ENCODE results near the gene HSF2BP.
"Not testable (repeated sequence)": the region's sequence is repeated elsewhere in the genome, so short reads cannot be mapped to it uniquely, and the experiment has no call there.

Gene HSF2BP

DNA sequence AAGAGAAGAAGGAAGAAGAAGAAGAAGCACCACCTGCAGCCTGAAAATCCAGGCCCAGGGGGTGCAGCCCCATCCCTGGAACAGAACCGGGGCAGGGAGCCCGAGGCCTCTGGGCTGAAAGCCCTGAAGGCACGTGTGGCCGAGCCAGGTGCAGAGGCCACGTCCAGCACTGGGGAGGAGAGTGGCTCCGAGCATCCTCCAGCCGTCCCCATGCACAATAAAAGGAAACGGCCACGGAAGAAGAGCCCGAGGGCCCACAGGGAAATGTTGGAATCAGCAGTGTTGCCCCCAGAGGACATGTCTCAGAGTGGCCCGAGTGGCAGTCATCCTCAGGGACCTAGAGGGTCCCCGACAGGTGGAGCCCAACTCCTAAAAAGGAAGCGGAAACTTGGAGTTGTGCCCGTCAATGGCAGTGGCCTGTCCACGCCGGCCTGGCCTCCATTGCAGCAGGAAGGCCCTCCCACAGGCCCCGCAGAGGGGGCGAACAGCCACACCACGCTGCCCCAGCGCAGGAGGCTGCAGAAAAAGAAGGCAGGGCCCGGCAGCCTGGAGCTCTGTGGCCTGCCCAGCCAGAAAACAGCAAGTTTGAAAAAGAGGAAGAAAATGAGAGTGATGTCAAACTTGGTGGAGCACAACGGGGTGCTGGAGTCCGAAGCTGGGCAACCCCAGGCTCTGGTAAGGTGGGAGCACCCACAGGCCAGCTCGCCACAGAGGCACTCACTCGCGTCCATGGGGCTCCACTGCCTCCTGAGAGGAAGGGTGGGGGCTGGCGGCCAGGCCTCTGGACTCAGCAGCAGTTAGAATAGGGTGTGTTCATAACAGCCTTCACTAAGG, 28.5 kb upstream of the HSF2BP start:
- FAIRE-seq, result no peak

DNA sequence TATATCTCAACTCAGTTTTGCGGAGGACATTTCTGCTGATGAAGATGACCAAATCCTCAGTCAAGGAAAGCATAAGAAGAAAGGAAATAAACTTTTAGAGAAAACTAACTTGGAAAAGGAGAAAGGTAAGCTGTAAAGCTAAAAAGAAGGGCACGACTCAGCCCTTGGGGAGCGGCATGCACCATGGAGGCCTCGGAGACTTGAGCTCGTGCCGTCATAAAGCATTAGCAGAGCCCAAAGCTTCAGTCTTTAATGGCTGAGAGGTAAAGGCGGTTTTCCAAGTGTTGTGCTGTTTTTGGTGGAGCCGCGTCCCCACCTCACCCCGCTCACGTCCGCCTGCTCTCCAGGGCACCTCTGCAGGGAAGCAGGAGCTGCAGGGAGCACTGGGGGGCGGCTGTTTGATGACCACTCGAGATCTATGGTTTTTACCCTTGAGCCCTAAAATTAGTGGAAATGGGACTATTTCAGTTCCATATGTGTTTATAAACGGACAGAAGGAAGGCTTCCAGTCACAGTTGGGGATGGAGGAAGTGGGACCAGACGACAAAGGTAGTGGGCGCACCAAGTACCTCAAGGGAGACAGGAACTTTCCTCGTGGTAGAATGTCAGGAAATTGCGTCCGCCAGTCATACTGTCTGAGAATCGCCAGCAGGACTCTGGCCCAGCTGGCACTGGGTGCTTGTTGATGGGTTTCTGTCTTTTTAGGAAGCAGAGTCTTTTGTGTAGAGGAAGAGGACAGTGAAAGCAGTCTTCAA, 27.7 kb upstream of the HSF2BP start:
- FAIRE-seq, result no peak

DNA sequence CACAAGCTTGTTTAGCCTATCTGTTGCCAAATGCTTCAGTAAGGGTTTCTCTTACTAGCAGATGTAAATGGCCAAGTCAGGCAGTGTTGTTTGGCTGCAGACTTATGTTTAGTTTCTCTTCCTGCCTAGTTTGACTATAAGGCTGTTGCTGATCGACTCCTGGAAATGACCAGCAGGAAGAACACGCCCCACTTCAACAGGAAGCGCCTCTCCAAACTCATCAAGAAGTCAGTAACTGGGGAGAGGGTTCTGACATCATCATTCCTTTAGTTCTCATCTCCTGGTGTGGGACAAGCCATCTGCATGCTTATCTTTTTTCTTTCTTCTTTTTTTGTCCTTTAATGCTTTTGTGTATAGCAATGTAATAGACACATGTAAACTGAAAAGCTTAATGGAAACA, 25.1 kb upstream of the HSF2BP start:
- FAIRE-seq, result no peak

DNA sequence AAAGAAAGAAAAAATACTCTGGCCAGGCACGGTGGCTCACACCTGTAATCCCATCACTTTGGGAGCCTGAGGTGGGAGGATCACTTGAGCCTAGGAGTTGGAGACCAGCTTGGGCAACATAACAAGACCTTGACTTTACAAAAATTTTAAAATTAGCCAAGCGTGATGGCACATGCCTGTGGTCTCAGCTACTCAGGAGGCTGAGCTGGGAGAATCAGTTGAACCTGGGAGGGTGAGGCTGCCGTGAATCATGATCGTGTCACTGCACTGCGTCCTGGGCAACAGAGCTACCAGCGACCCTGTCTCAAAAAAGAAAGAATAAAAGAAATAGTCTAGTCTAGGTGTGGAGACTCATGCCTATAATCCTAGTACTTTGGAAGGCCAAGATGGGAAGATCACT, 22.4 kb upstream of the HSF2BP start:
- FAIRE-seq, result no peak

DNA sequence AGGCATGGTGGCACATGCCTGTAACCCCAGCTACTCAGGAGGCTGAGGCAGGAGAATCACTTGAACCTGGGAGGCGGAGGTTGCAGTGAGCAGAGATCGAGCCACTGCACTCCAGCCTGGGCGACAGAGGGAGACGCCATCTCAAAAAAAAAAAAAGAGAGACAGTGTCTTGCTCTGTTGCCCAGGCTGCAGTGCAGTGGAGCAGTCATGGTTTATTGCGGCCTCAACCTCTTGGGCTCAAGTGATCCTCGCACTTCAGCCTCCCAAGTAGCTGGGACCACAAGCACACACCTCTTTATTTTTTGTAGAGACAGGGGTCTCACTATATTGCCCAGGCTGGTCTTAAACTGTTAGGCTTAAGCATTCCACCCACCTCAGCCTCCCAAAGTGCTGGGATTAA, 21.1 kb upstream of the HSF2BP start:
- FAIRE-seq, result not testable (repeated sequence)

DNA sequence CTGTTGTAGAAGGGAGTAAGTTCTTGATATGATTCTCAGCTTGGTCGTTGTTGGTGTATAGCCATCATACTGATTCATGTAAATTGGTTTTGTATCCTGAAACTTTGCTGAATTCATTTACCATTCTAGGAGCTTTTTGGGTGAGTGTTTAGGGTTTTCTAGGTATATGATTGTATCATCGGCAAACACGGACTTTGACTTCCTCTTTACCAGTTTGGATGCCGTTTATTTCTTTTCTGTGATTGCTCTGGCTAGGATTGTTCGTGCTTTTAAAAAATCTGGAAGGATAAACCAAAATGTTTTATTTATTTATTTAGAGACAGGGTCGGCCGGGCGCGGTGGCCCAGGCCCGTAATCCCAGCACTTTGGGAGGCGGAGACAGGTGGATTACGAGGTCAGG, 20.7 kb upstream of the HSF2BP start:
- no peak for FAIRE-seq

DNA sequence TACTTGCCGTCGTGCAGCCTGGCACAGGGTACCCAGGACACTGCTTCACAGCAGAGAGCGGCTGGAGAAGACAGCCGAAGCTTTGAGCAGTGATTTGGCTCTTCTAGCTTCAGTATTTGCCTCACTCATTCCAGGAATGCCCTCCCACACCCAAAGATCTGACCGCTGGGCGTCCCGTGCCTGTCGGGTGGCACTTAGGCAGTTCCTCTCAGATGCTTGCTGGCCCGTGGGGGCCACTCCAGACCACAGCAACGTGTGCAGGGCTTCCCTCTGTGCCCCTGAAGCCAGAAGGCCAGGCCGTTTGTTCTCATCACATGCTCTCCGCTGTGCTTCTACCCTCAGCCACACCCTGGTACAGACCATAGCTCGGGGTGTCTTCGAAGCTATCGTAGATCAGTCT, 17.1 kb upstream of the HSF2BP start:
- FAIRE-seq, result no peak

DNA sequence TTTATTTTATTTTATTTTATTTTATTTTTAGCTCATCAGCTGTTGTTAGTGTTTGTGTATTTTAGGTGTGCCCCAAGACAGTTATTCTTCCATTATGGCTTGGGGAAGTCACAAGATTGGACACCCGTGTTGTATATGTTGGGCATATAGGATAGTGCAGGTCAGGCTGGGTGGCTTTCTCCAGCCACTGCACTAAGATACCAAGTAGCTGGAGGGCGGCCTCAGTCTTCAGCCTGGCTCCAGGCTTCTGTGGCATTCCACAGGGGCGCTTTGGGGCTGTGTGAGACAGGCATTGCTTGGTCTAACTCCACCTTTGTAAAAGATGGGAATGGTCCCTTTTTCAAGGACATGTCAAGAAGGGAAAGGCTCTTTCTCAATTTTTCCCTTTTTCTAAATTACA, 16.6 kb upstream of the HSF2BP start:
- no peak for FAIRE-seq

DNA sequence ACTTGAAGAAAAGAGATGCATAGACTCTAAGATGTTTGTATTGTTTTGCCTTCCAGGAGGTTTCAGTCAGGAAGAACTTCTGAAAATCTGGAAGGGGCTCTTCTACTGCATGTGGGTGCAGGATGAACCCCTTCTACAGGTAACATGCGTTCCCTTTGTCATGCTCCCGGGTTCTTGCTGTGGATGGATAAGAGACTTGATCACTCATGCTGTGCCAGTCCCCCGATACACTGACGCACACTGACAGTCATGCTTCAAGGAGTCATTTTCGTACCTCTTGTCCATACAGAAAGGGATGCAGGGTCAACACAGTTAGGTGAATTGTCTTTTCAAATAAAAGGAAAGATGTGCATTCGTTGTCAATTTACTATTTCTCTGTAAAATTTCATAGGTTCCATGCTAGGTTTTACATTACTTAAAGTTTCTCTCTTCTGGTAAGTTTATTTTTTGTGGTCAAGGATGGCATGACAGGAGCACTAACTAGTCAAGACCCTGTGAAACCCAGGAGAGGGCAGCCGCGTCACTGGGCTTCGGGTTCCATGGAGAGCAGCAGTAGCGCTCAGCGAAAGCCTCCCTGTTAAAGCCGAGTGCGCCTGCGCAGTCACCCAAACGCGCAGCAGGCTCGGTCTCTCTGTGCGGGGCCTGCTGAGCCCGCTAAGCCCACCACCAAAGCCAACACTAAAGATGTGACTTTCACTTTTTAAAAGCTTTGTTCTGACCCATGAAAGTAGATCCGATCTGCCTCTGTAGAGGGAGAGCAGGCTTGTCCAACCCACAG, 10.7 kb upstream of the HSF2BP start:
- FAIRE-seq, result no peak

DNA sequence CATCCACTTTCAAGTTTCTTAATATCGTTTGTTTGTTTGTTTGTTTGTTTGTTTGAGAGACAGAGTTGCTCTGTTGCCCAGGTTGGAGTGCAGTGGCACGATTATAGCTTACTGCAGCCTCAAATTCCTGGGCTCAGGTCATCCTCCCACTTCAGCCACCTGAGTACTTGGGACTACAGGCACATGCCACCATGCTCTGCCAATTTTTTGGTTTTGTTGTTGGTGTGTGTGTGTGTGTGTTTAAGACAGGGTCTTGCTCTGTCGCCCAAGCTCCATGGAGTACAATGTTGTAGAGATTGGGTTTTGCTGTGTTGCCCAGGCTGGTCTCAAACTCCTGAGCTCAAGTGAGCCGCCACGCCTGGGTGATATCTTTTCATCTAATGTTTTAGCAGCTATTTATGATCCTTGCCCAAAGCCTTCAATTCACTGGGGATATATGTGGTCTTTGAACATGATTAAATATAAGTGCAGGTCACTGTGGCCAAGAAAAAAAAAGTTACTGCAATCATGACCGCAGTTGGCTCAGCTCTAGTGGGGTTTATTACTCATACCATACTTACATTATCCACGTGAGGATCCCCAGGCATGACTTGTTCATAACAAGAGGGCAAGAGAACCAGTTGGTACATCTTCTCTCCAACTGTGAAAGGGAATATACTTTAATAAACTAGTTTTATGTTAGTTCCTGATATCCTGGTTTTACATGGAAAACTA, 8.1 kb upstream of the HSF2BP start:
- FAIRE-seq, result no peak

DNA sequence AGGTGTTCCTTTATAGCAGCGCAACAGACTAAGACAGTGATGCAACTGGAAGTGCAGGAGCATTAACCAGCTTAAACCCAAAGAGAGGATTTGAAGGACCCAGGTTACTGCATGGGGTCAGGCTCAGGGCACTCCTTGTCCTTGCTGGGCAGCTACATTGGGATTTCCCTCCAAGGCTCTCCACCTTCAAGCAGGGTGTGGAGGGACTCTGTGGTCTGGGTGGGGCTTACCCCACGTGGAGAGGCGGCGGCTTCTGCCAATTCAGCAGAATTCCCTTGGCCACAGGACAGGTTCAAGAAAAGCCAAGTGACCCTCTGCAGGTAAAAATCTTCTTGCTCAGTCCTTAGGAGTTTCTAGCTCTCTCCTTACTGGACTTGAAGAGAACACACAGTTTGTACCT, 6.6 kb upstream of the HSF2BP start:
- no peak for FAIRE-seq

DNA sequence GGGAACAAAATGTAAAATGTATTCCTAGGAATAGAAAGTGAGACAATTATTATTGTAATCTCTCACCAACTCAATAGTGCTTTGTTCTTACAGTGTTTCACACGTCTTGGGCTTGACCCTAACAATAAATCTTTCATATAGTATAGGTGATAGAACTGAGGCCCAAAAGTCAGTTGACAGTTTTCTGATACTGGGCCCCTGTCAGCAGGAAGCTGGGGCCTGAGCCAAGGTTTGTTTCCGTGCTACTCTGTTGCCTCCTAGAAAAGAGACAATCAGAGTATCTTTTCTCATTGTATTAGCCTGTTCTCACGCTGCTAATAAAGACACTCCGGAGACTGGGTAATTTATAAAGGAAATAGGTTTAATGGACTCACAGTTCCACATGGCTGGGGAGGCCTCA, 5.1 kb upstream of the HSF2BP start:
- FAIRE-seq, result no peak

DNA sequence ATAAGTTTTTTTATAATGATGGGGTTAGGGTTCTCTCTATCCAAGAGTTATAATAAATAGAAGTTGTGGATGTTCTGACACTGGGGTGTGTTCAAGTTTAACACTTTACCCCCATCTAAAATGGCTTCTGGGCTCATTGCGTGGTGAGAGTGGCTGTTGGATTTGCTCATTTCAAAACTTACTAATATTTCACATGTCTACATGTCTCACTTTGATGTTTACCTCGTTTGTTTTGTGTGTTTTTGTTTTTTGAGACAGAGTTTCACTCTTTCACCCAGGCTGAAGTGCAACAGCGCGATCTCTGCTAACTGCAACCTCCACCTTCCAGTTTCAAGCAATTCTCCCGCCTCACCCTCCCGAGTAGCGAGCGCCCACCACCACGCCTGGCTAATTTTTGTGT, 3.7 kb upstream of the HSF2BP start:
- FAIRE-seq, result no peak

DNA sequence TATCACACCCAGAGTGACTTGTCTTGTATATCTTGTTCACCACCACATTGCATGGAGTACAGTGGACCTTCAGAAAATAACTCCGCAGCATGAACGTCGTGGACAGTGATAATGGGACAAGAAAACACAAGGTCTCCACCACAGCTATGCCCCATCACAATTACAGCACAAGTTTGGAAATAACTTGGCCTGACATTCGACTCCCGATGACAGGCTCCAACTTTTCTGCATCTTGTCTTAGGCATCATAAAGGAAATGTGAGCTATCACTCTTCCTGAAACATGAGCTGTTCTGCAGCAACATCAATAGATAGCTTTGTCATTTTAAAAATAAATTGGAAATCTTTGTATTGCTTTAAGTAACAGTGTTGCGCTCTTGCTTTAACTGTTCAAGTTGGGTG, 3.0 kb upstream of the HSF2BP start:
- FAIRE-seq, result no peak

DNA sequence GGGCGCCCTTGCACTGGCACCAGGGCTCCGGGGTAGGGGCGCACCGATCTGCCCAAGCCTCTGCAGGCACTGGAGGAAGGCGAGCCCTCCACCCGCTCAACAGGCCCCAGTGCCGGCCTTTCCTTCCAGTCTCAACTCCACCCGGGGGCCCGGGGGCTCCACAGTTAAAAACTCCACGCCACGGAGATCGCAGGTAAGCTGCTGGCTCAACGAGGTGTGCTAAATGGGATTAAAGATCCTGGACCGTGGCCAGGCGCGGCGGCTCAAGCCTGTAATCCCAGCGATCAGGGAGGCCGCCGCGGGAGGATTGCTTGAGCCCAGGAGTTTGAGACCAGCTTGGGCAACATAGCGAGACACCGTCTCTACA, 536 bp downstream of the HSF2BP start:
- FAIRE-seq, result no peak

DNA sequence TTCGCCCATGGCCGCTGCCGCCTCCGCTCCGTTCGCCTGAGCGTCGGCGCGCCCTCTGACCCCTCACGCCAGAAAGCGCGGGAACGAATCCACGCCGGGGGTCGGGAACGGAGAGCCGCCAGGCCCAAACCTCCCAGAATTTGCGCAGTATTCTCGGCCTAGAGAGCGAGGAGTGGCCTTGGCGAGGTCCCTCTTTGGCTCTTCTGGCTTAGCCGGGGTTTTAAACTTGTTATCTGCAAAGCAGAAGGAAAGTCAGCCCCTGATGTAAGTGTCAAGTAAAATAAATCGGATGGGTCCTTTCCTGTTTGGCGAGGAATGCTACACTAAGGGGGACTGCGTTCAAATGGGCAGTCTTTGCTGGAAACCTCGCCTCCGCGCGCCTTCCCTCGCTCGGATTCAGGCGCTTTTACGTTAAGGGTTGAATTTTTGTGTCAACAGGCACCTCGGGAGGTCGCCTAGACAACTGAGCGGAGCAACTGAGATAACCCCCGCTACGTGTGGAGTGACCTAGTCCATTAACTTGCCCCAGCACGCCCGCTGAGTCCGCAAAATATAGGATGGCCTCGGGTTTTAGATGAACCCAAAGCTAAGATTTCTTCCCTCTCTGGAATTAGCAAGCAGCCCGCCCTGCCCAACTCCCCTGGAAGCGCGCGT, 1.1 kb downstream of the HSF2BP start:
- FAIRE-seq, result no peak

DNA sequence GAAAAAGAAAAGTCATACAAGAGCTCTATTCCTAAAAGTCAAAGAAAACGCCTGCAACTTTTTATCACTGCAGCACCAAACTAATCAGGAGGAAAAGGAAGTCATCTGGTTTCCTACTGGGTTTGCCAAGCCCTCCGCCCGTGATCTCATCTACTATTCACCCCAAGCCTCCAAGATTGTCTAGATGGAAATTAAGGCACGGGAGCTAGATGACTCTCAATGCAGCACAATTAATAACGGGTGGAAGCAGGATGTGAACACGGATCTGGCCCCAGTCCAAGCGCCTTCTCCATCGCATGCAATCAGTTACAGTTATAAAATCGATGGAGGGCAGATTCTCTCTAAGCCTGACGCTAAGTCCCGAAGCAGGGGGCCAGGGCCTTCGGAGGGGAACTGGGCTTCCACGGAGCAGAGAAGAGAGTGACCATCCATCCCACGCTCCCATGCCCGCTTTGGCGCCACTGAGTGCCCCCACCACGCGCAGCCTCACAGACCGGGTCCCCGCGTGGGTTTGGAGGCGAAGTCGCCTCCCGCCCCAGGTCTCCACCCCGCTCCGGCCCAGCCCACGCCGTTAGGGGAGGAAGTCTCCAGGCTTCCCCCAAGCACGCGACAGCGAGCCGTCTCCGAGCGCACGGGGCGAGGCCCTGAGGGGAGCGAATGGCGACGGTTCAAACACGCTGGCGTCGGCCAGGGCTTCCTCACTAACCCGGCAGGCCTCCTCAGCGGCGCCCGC, 1.8 kb downstream of the HSF2BP start:
- no peak for FAIRE-seq

DNA sequence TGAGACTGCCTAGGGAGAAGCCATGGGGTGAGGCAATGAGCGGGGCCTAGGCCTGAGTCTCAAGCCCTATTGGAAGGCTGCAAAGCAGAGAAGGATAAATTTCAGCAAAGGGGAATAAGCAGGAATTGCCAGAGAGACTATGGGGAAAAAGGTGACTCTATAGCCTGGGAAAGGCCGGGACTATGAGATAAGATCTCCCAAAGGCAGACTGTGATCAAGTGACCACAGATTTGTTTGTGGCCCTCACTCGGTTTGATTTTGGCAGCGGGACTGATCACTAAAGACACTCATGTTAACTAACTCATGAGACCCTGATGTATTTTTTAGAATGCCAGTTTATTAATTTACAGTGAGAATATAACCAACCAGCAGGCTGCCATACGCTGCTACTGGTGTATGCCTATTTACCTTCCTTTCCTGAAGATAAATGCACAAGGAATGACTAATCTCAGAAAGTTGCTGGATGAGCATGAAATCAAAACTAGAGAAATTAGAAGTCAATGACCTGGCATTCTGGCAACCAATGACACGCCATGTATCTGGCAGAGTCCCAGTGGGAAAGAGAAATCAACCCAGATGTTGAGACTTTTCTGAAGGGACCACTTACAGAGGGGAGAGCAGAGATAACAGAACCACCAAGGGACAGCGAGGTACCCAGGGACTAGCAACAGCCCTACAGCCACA, 4.3 kb downstream of the HSF2BP start:
- no peak for FAIRE-seq

DNA sequence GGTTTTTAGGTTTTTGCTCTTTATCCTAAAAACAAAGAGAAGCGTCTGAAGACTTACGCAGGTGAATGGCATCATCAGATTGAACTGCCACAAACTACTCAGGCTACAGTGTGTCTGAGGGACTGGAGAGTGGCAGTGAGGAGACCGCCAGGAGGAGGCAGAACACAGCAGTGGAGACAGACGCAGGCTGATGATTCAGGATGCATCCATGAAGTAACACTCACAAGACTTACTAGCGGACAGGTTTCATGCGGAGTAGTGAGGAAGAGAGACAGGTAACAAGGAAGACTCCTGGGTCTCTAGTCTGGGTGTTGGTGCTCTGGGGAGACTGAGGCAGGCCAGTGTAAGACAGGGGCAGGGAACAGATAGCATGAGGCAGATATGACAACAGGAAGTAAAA, 5.7 kb downstream of the HSF2BP start:
- FAIRE-seq, result no peak

DNA sequence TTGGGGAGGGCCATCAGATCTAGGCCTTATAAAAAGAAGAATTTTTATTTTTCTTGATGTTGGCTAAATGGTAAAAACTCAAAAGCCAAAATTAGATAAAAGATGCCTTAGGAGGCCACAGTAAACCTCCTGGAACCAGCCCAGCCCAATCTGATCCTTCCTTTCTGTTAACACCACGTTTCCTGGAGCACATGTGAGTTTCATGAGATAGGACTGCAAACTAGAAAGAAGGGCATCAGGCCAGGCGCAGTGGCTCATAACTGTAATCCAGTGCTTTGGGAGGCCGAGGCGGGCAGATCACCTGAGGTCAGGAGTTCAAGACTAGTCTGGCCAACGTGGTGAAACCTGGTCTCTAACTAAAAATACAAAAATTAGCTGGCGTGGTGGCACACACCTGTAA, 6.7 kb downstream of the HSF2BP start:
- no peak for FAIRE-seq

DNA sequence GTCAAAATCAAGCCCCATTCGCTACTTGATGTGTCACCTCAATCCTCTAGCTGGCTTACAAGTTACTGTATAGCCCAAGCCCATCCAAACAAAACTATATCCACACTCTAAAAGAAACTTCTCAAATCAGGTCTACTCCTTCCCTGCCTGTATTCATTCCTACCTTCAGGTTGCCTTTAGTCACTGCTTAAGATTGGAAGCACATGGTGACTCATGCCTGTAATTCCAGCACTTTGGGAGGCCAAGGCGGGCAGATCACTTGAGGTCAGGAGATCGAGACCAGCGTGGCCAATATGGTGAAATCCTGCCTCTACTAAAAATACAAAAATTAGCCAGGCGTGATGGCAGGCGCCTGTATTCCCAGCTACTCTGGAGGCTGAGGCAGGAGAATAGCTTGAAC, 7.4 kb downstream of the HSF2BP start:
- FAIRE-seq, result not testable (repeated sequence)

All from islet of Langerhans (tissue), 1 donor.